OCI-LY3 (cell line): Measurements from ENCODE around the gene RHOT1.
"Not testable (repeated sequence)": the region's sequence is repeated elsewhere in the genome, so short reads cannot be mapped to it uniquely, and the experiment has no call there.

Experiments
- CTCF ChIP-seq: fragments of 200-600, 300-600 bp; sonication (generic); IDR thresholded peaks from 2 replicates; pipeline ENCODE4 v1.5.1; 2014; ENCODE audit warnings: antibody characterized with exemption, low read length, low read depth
- EZH2phosphoT487 ChIP-seq: fragments of 200-600 bp; shearing (Covaris generic); IDR thresholded peaks from 2 replicates; pipeline ENCODE4 v1.6.1; 2018; ENCODE audit warnings: antibody characterized with exemption, mixed run types, low read depth

- TF ChIP-seq CTCF, EZH2phosphoT487: not testable (repeated sequence)
These were observed 13.8 kb upstream of the RHOT1 start for GRCh38 chr17:32128470-32128869.
